H1 (cell line): ENCODE data around the gene HMGB3. TPM values are rescaled to one million over a fixed set of nuclear protein-coding genes. Genes with fewer than 3 reads are reported as not detected.

Experiments
- CTCF ChIA-PET: fragments of 300-600 bp; sonication (Branson Sonifier 250); formaldehyde crosslinking; loops from one replicate; lab custom pipeline; 2021; ENCODE audit not compliant: partially characterized antibody; lab: Charles Lee
- POLR2A ChIA-PET: fragments of 300-600 bp; sonication (Branson Sonifier 250); formaldehyde crosslinking; loops from one replicate; lab custom pipeline; 2021; ENCODE audit warnings: inconsistent platforms; ENCODE audit not compliant: partially characterized antibody; lab: Charles Lee
- DNase-seq, 2 experiments: peaks; one replicate each; pipeline versions ENCODE4 v3.0.0 to v3.0.0-alpha.2; 2010 to 2022; ENCODE audit warnings: low spot score in 2 of 2, low read depth in 1 of 2, mixed read lengths in 1 of 2
- FAIRE-seq: peaks from 2 replicates; lab custom pipeline; 2011; peaks lifted over from hg19 to GRCh38; lab: Jason Lieb, UNC
- H2AFZ ChIP-seq: 2 replicates; pipeline ENCODE4 v1.8.1; 2012; ENCODE audit warnings: low read length, inconsistent platforms
- H2AK5ac ChIP-seq: 2 replicates; pipeline ENCODE4 v1.6.1; 2013; ENCODE audit warnings: low read depth, low read length
- H2BK120ac ChIP-seq: replicated peaks from 2 replicates; pipeline ENCODE3; 2013; ENCODE audit warnings: low read depth, low read length, inconsistent platforms
- H2BK12ac ChIP-seq: 2 replicates; pipeline ENCODE4 v1.6.1; 2013; ENCODE audit warnings: low read depth, low read length
- H2BK15ac ChIP-seq: 2 replicates; pipeline ENCODE4 v1.6.1; 2013; ENCODE audit warnings: low read length
- H2BK20ac ChIP-seq: 2 replicates; pipeline ENCODE4 v1.6.1; 2013; ENCODE audit warnings: low read length
- H2BK5ac ChIP-seq: 2 replicates; pipeline ENCODE4 v1.6.1; 2013; ENCODE audit warnings: low read depth, low read length
- H3K14ac ChIP-seq: 2 replicates; pipeline ENCODE4 v1.6.1; 2013; ENCODE audit warnings: inconsistent platforms; ENCODE audit not compliant: insufficient read length
- H3K18ac ChIP-seq: 2 replicates; pipeline ENCODE4 v1.6.1; 2013; ENCODE audit warnings: low read length; ENCODE audit errors: extremely low read depth
- H3K23ac ChIP-seq: 2 replicates; pipeline ENCODE4 v1.6.1; 2013; ENCODE audit warnings: inconsistent platforms; ENCODE audit not compliant: insufficient read length
- H3K23me2 ChIP-seq: 2 replicates; pipeline ENCODE4 v1.6.1; 2013; ENCODE audit warnings: low read depth, low read length
- H3K27ac ChIP-seq: 2 replicates; pipeline ENCODE4 v1.6.1; 2011; ENCODE audit warnings: low read depth, low read length, inconsistent platforms
- H3K27me3 ChIP-seq, 4 experiments: replicated peaks in 1 of 4; 1 replicate in 1 of 4; 2 replicates in 3 of 4; pipeline versions ENCODE4 v1.6.1 to v1.8.1; 2011 to 2013; ENCODE audit warnings: low read length in 3 of 4, mild to moderate bottlenecking in 3 of 4, inconsistent platforms in 2 of 4, mixed read lengths in 2 of 4, moderate library complexity in 1 of 4; ENCODE audit not compliant: control insufficient read depth in 3 of 4, insufficient read depth in 3 of 4; ENCODE audit errors: extremely low read depth in 1 of 4
- H3K36me3 ChIP-seq, 4 experiments: 2 replicates each; pipeline versions ENCODE4 v1.6.1 to v1.8.1; 2011 to 2013; ENCODE audit warnings: mild to moderate bottlenecking in 4 of 4, low read length in 3 of 4, moderate library complexity in 2 of 4, control low read depth in 1 of 4, inconsistent platforms in 1 of 4; ENCODE audit not compliant: insufficient read depth in 4 of 4, control insufficient read depth in 2 of 4
- H3K4ac ChIP-seq: replicated peaks from 2 replicates; pipeline ENCODE3; 2013; ENCODE audit warnings: low read length, low read depth, mixed read lengths, inconsistent platforms; ENCODE audit not compliant: insufficient read length
- H3K4me1 ChIP-seq, 4 experiments: replicated peaks in 1 of 4; 1 replicate in 1 of 4; 2 replicates in 3 of 4; pipeline versions ENCODE4 v1.6.1 to v1.8.1; 2011 to 2013; ENCODE audit warnings: low read length in 3 of 4, inconsistent platforms in 2 of 4, mixed read lengths in 1 of 4; ENCODE audit not compliant: insufficient read depth in 4 of 4, control insufficient read depth in 3 of 4
- H3K4me2 ChIP-seq, 2 experiments: 2 replicates each; pipeline versions ENCODE4 v1.6.1 to v1.8.1; 2011 to 2013; ENCODE audit warnings: low read depth in 2 of 2, low read length in 2 of 2, control low read depth in 1 of 2, inconsistent platforms in 1 of 2, mild to moderate bottlenecking in 1 of 2; ENCODE audit not compliant: insufficient read depth in 1 of 2
- H3K4me3 ChIP-seq, 4 experiments: fragments of 200-600, 300-600 bp in 1 of 4; sonication (generic), shearing (Covaris generic), sonication (Bioruptor Twin) in 1 of 4; 2 replicates each; pipeline versions ENCODE4 v1.5.1 to v1.8.1; 2011 to 2016; ENCODE audit warnings: low read length in 4 of 4, low read depth in 3 of 4, control low read depth in 2 of 4, inconsistent platforms in 2 of 4, mild to moderate bottlenecking in 2 of 4, mixed read lengths in 1 of 4, moderate library complexity in 1 of 4; ENCODE audit not compliant: insufficient read depth in 2 of 4; ENCODE audit errors: extremely low read depth in 1 of 4
- H3K56ac ChIP-seq: replicated peaks from 2 replicates; pipeline ENCODE3; 2013; ENCODE audit warnings: low read depth, mild to moderate bottlenecking, mixed read lengths, low read length, inconsistent platforms; ENCODE audit not compliant: insufficient read length
- H3K79me1 ChIP-seq: 2 replicates; pipeline ENCODE4 v1.6.1; 2013; ENCODE audit warnings: low read depth, low read length, control low read depth
- H3K79me2 ChIP-seq, 2 experiments: 2 replicates each; pipeline versions ENCODE4 v1.6.1 to v1.8.1; 2012 to 2013; ENCODE audit warnings: low read length in 2 of 2, mild to moderate bottlenecking in 2 of 2, inconsistent platforms in 1 of 2; ENCODE audit not compliant: insufficient read depth in 2 of 2, control insufficient read depth in 1 of 2
- H3K9ac ChIP-seq, 4 experiments: replicated peaks in 1 of 4; 1 replicate in 1 of 4; 2 replicates in 3 of 4; pipeline versions ENCODE4 v1.6.1 to v1.8.1; 2011 to 2013; ENCODE audit warnings: low read depth in 3 of 4, low read length in 3 of 4, control low read depth in 2 of 4, mild to moderate bottlenecking in 2 of 4, moderate library complexity in 2 of 4, inconsistent platforms in 1 of 4; ENCODE audit errors: extremely low read depth in 1 of 4
- H3K9me3 ChIP-seq, 2 experiments: 2 replicates each; pipeline versions ENCODE4 v1.6.1 to v1.8.1; 2012 to 2013; ENCODE audit warnings: mild to moderate bottlenecking in 2 of 2, moderate library complexity in 2 of 2, control low read depth in 1 of 2, inconsistent platforms in 1 of 2, low read depth in 1 of 2, low read length in 1 of 2, mixed read lengths in 1 of 2; ENCODE audit not compliant: insufficient read depth in 2 of 2
- H4K20me1 ChIP-seq, 2 experiments: replicated peaks in 1 of 2; 2 replicates each; pipeline versions ENCODE3 to v1.8.1; 2011 to 2013; ENCODE audit warnings: inconsistent platforms in 2 of 2, low read length in 2 of 2, mild to moderate bottlenecking in 1 of 2; ENCODE audit not compliant: insufficient read depth in 2 of 2, control insufficient read depth in 1 of 2
- H4K5ac ChIP-seq: 2 replicates; pipeline ENCODE4 v1.6.1; 2013; ENCODE audit warnings: low read length, low read depth, mixed read lengths, inconsistent platforms; ENCODE audit not compliant: insufficient read length
- H4K8ac ChIP-seq: 2 replicates; pipeline ENCODE4 v1.8.0; 2013; ENCODE audit warnings: mild to moderate bottlenecking, moderate library complexity, low read length, inconsistent platforms; ENCODE audit not compliant: insufficient read depth; ENCODE audit errors: extremely low read depth
- H4K91ac ChIP-seq: replicated peaks from 2 replicates; pipeline ENCODE3; 2013; ENCODE audit warnings: low read length, mixed read lengths, inconsistent platforms; ENCODE audit not compliant: insufficient read length
- KDM4A ChIP-seq: IDR thresholded peaks from one replicate; pipeline ENCODE4 v1.7.1; 2012; ENCODE audit warnings: low read depth, mild to moderate bottlenecking, moderate library complexity, low read length, inconsistent platforms; ENCODE audit not compliant: severe bottlenecking
- POLR2A ChIP-seq, 2 experiments: IDR thresholded peaks; 1 replicate in 1 of 2; 2 replicates in 1 of 2; pipeline ENCODE4 v1.6.1; 2011; ENCODE audit warnings: low read depth in 2 of 2, low read length in 2 of 2, mild to moderate bottlenecking in 2 of 2; ENCODE audit errors: control extremely low read depth in 1 of 2
- POLR2AphosphoS5 ChIP-seq: IDR thresholded peaks from 2 replicates; pipeline ENCODE4 v1.6.1; 2011; ENCODE audit warnings: low read depth, low read length
- POU5F1 ChIP-seq: IDR thresholded peaks from 2 replicates; pipeline ENCODE4 v1.6.1; 2011; ENCODE audit warnings: low read depth, mild to moderate bottlenecking, low read length, moderate library complexity
- RBBP5 ChIP-seq: IDR thresholded peaks from 2 replicates; pipeline ENCODE4 v1.7.1; 2012; ENCODE audit warnings: low read depth, mild to moderate bottlenecking, inconsistent platforms, low read length, moderate library complexity, borderline replicate concordance
- SRF ChIP-seq: IDR thresholded peaks from 2 replicates; pipeline ENCODE4 v1.6.1; 2011; ENCODE audit warnings: mild to moderate bottlenecking, low read depth, low read length, moderate library complexity
- TAF7 ChIP-seq: optimal IDR thresholded peaks from 2 replicates; pipeline ENCODE3; 2011; ENCODE audit warnings: low read depth, mild to moderate bottlenecking, inconsistent platforms, low read length, moderate library complexity, borderline replicate concordance
- TBP ChIP-seq: IDR thresholded peaks from 2 replicates; pipeline ENCODE4 v1.6.1; 2011; ENCODE audit warnings: low read depth, low read length, improper control_type of control experiment
- WGBS, 2 experiments: shearing (Covaris generic) in 1 of 2; methylation state at CpG; one replicate each; pipeline versions ENCODE4 v1.1.6 to v1.1.7; 2013 to 2015; ENCODE audit warnings: low lambda C conversion rate in 2 of 2, mixed read lengths in 2 of 2, inconsistent platforms in 1 of 2, low coverage in 1 of 2, missing lambda C conversion rate in 1 of 2; ENCODE audit not compliant: insufficient replicate concordance in 2 of 2, insufficient coverage in 1 of 2, insufficient read length in 1 of 2; ENCODE audit errors: extremely low coverage in 1 of 2, missing lambda C conversion rate in 1 of 2; 5-methylcytosine and 5-hydroxymethylcytosine counted together
- polyA plus RNA-seq, 7 experiments: library from polyadenylated mRNA; depleted of rRNA in 3 of 7; stranded (reverse) in 5 of 7; unstranded in 2 of 7; fragments of >200 nt in 5 of 7; fragments of 200-250 nt in 2 of 7; gene quantifications; 1 replicate in 5 of 7; 2 replicates in 1 of 7; 4 replicates in 1 of 7; pipeline versions ENCODE4 v1.2.1 to v1.2.3, GENCODE V29; 2011 to 2013; ENCODE audit warnings: missing spikeins in 2 of 7, mixed read lengths in 2 of 7
- total RNA-seq: library from RNA; stranded (reverse); fragmentation: NEBNext Ultra II Directional; extraction: Animal tissue kit (Norgen Biotek cat#: 25700); gene quantifications from 2 replicates; pipeline ENCODE4 v1.2.1, GENCODE V29; 2021

HMGB3 gene
- total and polyA plus RNA-seq, 2 of the 8 experiments (the other 6 are each of a cell fraction or from before 2014, with no cell fraction given), result 55.8 to 346 TPM

- Histone ChIP-seq H4K8ac (peak overlapping the region; percentile 25; the same call in 1 of the 2 replicates), H3K27ac (peak overlapping the region; percentile 77; the same call in 1 of the 2 replicates), H3K4ac (no peak overlapping the region), H3K27me3 (peaks cover 0 to 2% (median 0%) of the 10 kb centered on the region in 4 experiments; a peak in 1 of 7 replicates), H4K5ac (no peak overlapping the region), H3K79me2 (peaks cover 0 to 21% of the 10 kb centered on the region in 2 experiments; a peak in 3 of 4 replicates), H3K14ac (no peak overlapping the region), H2AFZ (no peak overlapping the region), H3K23ac (no peak overlapping the region), H3K23me2 (peaks cover 6% of the 10 kb centered on the region; the same call in 1 of the 2 replicates), H3K56ac (no peak overlapping the region), H2BK12ac (no peak overlapping the region), H2AK5ac (no peak overlapping the region), H3K36me3 (peaks cover 4 to 26% (median 19%) of the 10 kb centered on the region in 4 experiments; a peak in 6 of 8 replicates), H3K9ac (peak overlapping the region; percentile 65 to 96 (median 75)), H2BK5ac (no peak overlapping the region), H4K91ac (no peak overlapping the region), H3K79me1 (no peaks in the 10 kb centered on the region), H3K4me3 (peak overlapping the region; percentile 45 to 87 (median 59)), H2BK15ac (no peak overlapping the region), H3K9me3 (no peaks in the 10 kb centered on the region), H4K20me1 (peaks cover 3 to 10% of the 10 kb centered on the region in 2 experiments), H3K18ac (no peak overlapping the region), H2BK20ac (no peak overlapping the region), H3K4me1 (peaks cover 0 to 6% (median 0%) of the 10 kb centered on the region in 4 experiments; a peak in 2 of 7 replicates), H3K4me2 (peak overlapping the region in 1 of 2 experiments; percentile 28), H2BK120ac (no peak overlapping the region)
- WGBS, 2 experiments, result 4% methylated on average over 15 of the region's 96 CpGs; no CpG with 5 or more reads in 1 of the 2 experiments
- DNase-seq (no peak), FAIRE-seq (no peak)
- no peak for TF ChIP-seq RBBP5
- TF ChIP-seq TAF7, result no peak
- TF ChIP-seq POLR2AphosphoS5, result 0 out of 2 replicates have a peak, but pooled peaks have one; percentile 2
- TF ChIP-seq TBP, result no peak
- TF ChIP-seq POLR2A (IDR thresholded peaks at IDR 0.05; ENCODE audit: control extremely low read depth in 1 of 2, low read depth in 2 of 2, low read length in 2 of 2), result no peak
- TF ChIP-seq KDM4A, result peak; percentile 2
- no peak for TF ChIP-seq SRF
- TF ChIP-seq POU5F1, result no peak
- POLR2A ChIA-PET, result interaction anchor here (0.9 to 4.0 kb wide), 5 partner anchors 9 to 212 kb away, joined by 3 to 51 read pairs (median 3); no protein-coding TSS in a partner anchor
- CTCF ChIA-PET, result no interaction called here
Measured at GRCh38 chrX:150983521-150984168, 510 bp downstream of the HMGB3 start.
